ENCODE results near the gene RBMS1.

GRCh38 chr2:160238392-160238791 is 255.2 kb downstream of the RBMS1 start:
- no peak for TF ChIP-seq TAF1 (conservative IDR thresholded peaks at IDR 0.05)
- no peak for TF ChIP-seq CTCF (IDR thresholded peaks at IDR 0.05; ENCODE audit: low read depth, low read length, missing input control)
- no peak for TF ChIP-seq ZBTB33 (IDR thresholded peaks at IDR 0.05)
- TF ChIP-seq RXRA (IDR thresholded peaks at IDR 0.05): no peak
- TF ChIP-seq EGR1 (IDR thresholded peaks at IDR 0.05; ENCODE audit: low read depth in 2 of 2): no peak
- TF ChIP-seq GABPA (IDR thresholded peaks at IDR 0.05 in 1 of 2, conservative IDR thresholded peaks at IDR 0.05 in 1 of 2): no peak
- no peak for TF ChIP-seq FOXA2 (IDR thresholded peaks at IDR 0.05)
- no peak for TF ChIP-seq JUND (IDR thresholded peaks at IDR 0.05)
- TF ChIP-seq FOXA1 (IDR thresholded peaks at IDR 0.05): no peak
- TF ChIP-seq SP1 (IDR thresholded peaks at IDR 0.05): no peak
- TF ChIP-seq HNF4G (IDR thresholded peaks at IDR 0.05): no peak
